ENCODE data around the gene KDM8.

The KDM8 gene

DNA sequence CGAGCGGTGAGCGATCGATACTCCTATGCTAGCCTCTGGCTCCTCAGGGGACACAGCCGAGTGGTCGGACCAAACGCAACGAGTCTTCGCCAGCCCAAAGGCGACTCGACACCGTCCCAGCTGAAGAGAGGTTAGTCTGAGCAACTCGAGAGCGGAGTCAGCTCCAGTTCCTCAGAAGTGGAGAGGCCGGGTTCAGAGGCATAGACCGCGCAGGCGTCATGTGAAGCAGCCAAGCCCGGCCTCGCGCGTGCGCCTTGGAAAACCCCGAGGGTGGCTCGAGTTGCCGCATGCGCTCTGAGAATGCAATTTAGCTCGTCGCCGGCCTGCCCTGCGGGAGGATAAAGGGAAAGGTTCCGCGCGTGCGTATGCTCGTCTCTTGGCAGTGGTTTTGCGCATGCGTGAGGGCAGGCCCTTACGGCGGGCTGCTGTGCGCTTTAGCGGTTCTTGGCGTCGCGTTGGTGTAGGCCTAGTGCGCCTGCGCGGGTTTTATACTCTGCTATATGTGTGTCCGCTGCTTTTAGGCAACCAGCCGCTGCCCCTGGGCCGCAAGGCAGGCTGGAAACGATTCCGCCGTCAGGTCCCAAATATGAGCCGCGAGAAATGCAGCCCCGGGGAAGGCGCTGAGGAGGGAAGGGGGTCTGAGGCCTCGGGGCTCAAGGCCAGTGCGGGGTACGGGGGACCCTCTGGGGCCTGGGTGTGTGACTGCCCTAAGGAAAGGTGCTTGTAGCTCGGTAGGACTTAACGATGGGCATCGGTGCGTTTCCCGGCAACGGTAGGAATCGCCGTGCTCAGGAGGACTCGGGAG is at the start of gene KDM8:
Gene KDM8, plus strand, starts transcription at position 20 of the 805 bp plus-strand sequence. CDS start 6,598 bp downstream, outside the sequence.
- in situ Hi-C loops (cut with MboI; ENCODE audit: low sequenced_read_pairs), result no loop called here

DNA sequence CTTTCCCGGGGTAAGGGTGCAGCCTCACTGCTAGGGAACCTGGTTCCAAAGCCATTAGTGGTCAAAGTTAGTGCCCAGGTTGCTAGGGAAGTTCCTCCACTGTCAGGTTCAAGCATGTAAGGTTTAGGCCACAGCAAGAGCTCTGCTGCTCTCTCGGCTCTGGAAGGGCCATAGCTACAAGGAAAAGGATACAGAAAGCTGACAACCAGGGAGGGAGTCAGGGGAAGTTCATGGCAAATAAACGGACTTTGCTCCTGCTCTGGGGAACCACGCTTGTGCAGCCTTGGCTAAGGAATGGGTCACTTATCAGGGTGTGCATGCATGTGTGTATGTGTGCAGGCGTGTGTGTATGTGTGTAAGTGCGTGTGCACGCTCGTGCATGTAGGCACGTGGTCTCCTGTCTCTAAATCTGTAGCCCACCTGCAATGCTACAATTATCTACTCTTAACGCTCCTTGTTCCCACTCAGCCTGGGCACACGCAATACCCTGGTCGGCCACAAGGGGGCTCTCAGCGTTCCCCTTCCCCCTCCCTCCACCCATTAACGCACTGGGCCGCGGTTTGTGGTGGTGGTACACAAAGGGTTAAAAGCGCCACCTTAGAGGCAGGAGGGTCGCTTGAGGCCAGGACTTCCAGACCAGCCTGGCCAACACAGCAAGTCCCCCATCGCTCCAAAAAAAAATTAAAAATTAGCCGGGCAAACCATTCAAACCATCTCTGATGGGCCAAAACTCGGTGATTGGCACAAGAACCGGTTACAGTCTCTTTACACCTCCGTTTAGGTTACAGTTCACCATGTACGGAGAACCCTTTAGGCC is 48.4 kb upstream of the KDM8 start:
- in situ Hi-C loops (cut with MboI; ENCODE audit: low sequenced_read_pairs), result no loop called here

DNA sequence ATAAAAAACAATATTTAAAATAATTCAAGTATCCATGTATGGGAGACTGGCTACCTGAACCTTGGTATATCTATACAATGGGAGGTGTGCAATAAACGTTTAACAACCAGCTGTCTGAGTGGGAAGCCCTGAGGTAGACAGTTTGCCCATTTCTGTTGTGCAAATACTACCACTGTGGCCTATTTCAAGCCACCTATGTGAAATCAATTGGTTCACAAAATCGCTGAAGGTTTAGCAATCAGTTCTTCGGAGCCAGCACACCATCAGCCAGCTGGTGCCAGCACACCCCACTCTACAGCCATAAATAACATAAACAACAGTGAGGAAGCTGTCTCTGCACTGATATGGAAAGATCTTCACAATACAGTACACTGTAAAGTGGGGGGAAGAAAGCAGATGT is 46.7 kb upstream of the KDM8 start:
- in situ Hi-C loops (cut with MboI; ENCODE audit: low sequenced_read_pairs), result no loop called here

DNA sequence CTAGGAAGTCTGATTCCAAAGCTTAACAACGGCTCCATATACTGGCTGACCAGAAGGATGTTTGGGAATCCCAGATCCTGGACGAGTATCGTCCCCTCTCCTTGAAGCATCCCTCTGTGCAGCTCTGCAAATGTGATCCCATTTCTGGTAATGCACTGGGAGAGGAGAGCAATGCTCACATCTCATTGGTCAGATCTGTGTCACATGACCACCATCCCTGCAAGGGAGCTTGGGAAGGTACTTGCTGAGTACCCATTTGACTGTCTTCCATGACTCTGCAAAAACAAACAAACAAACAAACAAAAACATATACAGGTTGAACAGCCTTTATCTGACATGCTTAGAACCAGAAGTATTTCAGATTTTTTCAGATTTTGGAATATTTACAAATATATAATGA is 41.9 kb upstream of the KDM8 start:
- in situ Hi-C loops (cut with MboI; ENCODE audit: low sequenced_read_pairs), result no loop called here

DNA sequence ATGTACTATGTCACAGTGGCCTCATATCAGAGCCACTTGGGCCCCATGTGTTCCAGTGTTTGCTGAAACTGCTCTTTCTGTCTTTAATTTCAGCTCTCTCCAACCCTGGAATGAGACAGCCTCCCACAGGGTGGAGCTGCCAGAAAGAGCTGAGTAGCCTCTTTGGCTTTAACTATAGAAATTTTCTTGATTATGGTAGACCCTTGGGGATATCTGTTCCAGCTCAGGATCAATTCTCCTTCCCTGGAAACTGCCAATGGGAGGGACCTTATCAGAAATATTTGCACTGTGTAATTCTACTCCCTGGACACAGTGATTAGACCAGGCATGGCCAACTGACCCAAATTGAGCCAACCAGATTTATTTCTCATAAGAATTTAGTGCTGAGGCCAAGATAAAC is 39.0 kb upstream of the KDM8 start:
- in situ Hi-C loops (cut with MboI; ENCODE audit: low sequenced_read_pairs), result no loop called here

DNA sequence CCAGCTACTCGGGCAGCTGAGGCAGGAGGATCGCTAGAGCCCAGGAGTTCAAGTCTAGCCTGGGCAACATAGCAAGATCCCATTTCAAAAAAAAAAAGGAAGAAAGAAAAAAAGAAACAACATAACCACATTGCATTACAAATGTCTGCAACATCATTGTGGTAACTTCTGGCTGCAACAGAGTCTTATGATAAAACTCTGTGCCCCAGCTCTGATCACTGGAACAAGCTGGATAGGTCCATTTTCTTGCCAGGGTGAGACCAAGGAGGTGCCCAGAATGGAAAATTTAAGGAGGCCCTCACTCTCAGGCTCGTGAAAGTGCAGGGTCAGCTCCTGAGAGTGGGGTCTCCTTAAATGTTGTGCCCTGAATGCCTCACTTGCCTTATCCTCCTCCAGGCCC is 37.8 kb upstream of the KDM8 start:
- in situ Hi-C loops (cut with MboI; ENCODE audit: low sequenced_read_pairs), result no loop called here

DNA sequence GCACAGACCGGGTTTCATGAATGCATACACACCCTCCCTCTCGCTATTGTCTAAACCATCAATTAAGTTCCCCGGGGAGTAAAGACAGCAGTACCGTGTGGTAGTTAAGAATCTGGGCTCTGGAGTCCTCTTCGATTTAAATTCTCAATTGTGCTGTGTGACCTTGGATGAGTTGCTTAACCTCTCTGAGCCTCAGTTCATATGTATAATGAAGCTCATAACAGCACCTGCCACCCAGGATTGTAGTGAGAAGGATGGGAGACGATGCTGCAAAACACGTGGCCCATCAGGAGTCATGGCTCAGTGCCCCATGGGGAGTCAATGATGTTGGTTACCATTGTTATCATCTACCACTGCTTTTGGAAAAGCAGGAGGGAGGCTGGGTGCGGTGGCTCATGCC is 34.5 kb upstream of the KDM8 start:
- in situ Hi-C loops (cut with MboI; ENCODE audit: low sequenced_read_pairs), result no loop called here

DNA sequence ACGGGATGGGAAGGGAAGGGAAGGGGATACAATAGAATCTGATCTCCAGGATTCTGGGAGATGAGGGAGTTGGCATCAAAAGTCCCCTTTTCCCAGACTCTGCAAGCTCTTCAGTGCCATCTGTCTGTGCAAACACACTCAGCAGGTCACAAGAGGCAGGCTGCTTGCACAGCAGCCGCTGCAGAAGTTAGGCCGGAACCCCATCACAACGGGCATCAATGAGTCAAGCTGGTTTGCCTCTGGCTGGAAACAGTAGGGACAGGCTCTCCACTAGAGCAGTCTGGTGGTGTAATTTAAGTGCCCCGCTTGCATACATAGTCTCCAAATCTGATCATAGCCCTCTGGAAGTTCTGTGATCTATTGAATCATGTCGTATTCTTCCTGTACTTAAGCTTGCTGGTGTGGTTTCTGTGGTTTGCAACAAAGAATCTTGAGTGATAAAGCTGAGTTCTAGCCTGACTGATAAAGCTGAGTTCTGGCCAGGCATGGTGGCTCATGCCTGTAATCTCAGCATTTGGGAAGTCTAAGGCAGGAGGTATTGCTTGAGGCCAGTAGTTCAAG is 33.7 kb upstream of the KDM8 start:
- in situ Hi-C loops (cut with MboI; ENCODE audit: low sequenced_read_pairs), result loop anchor here (10.0 kb wide), 1 partner anchor 195 kb away; no protein-coding TSS in a partner anchor

DNA sequence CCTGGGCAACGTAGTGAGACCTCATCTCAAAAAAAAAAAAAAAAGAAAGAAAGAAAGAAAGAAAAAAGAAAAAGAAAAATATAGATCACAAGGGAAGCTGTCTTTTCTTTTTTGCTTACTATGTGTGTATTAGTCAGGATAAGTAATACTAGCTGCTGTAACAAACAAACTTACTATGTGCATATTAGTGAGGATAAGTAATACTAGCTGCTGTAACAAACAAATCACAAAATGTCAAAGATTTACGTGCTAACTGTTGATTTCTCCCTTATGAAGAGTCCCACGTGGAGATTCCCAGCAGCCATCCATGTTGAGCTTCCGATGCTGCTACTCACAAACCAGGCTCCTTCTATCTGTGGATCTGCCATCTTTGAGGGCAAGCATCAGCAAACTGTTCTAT is 31.7 kb upstream of the KDM8 start:
- in situ Hi-C loops (cut with MboI; ENCODE audit: low sequenced_read_pairs), result loop anchor here (10.0 kb wide), 1 partner anchor 193 kb away; no protein-coding TSS in a partner anchor

DNA sequence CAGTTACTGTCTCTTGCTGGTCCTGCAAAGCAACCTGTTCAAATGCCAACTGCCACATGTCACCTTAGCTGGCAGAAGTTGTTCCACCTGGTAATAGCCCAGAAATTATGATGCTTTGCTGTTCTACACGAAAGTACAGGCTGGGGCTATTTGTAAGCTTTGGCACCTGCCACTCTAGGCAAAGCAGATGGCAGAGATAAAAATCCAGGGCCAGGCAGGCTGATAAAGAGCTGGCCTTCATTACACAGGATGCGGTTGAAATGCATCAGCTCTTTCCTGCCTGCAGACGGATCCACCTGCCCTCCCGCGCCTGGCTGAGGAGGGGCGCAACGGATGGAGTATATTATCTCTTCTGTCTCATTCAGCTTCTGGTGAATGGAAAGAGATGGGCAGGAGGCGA is 29.3 kb upstream of the KDM8 start:
- in situ Hi-C loops (cut with MboI; ENCODE audit: low sequenced_read_pairs), result loop anchor here (10.0 kb wide), 1 partner anchor 191 kb away; no protein-coding TSS in a partner anchor

DNA sequence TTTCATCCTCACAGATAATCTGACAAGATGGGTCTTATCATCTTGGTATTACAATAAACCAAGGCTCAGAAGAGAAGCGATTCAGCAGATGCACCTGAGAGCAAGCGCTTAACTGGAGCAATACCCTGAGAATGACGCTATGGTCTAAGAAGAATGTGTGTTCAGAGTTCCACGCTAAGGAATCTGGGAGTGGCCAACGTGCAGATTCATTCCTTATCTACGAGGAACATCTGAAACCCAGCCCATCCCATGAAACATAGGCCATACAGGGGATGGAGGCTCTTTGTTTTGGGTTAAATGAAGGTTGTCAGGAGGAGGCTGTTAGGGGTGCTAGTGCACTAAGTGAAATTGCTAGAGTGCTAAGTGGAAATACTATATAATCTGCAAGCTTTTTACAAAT is 28.5 kb upstream of the KDM8 start:
- in situ Hi-C loops (cut with MboI; ENCODE audit: low sequenced_read_pairs), result loop anchor here (10.0 kb wide), 1 partner anchor 190 kb away; no protein-coding TSS in a partner anchor

DNA sequence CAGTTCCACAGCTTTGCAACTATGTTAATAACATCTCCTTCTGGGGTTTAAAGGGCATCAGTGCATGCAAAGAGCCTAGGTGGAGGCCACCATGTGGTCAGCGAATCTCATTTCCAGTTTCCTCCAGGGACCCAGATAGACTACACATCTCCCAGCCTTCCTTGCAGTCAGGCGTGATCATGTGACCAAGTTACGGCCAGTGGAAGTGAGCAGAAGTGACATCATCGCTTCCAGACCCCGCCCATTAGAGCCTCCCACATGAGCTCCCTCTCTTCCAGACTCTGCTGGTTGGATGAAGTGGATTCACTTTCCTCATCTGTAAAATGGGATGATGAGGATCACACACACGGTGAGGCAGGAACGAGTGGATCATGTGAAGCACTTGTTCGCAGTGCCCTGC is 27.4 kb upstream of the KDM8 start:
- in situ Hi-C loops (cut with MboI; ENCODE audit: low sequenced_read_pairs), result loop anchor here (10.0 kb wide), 1 partner anchor 189 kb away; no protein-coding TSS in a partner anchor

DNA sequence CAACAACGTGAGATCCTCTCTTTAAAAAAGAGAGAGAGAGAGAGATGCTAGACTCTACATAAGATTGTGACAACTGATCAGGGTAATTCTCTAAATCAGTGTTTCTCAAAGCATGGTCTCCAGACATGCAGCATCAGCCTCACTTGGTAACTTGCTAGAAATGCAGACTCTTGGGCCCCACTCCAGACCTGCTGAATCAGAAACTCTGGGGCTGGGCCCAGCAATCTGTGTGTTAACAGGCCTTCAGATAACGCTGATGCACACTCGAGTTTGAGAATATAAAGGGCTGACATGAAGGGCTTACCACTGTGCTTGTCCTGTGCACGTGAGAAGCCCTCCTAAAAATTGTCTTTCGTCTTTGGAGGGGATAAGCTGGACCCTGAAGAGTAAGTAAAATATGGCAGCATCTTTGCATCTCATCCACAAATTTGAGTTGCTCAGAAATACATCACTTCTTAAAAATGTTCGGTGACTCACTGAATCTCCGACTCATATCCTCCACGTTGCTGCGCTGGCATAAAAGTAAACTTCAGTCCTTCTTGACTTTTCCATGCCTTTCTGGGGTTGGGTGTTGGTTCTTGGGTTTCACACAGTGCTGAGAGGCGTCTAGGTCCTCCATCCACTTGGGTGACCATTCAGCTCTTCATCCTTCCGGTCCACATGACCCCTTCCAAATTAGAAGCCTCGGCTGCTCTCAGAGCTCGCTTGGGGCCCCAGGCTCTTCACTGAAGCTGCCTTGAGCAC is 26.1 kb upstream of the KDM8 start:
- in situ Hi-C loops (cut with MboI; ENCODE audit: low sequenced_read_pairs), result loop anchor here (10.0 kb wide), 1 partner anchor 188 kb away; no protein-coding TSS in a partner anchor

DNA sequence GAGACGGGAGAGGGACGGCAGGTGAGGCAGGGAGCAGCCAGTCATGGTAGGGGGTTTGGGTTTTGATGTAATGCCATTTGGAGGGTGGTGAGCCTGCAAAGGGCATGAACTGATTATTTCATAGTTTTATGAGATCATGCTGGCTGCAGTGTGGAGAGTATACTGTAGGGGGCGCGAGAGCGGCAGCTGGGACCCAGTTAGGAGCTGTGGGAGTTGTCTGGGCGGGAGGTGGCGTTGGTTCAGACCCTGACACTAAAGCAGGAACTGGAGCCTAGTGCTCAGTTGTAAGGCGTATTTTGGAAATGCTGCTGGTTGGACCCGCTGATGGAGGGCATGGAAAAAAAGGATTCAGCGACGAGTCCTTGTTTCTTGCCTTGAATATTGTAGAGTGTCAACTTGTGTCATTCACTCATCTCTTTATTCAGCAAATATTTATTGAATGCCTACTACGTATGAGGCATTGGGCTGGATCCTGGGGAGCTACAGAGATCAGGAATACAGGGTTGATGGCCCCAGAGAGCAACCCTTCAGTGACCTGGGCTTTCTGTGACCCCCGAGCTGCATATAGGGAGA is 23.7 kb upstream of the KDM8 start:
- in situ Hi-C loops (cut with MboI; ENCODE audit: low sequenced_read_pairs), result loop anchor here (10.0 kb wide), 1 partner anchor 185 kb away; no protein-coding TSS in a partner anchor

DNA sequence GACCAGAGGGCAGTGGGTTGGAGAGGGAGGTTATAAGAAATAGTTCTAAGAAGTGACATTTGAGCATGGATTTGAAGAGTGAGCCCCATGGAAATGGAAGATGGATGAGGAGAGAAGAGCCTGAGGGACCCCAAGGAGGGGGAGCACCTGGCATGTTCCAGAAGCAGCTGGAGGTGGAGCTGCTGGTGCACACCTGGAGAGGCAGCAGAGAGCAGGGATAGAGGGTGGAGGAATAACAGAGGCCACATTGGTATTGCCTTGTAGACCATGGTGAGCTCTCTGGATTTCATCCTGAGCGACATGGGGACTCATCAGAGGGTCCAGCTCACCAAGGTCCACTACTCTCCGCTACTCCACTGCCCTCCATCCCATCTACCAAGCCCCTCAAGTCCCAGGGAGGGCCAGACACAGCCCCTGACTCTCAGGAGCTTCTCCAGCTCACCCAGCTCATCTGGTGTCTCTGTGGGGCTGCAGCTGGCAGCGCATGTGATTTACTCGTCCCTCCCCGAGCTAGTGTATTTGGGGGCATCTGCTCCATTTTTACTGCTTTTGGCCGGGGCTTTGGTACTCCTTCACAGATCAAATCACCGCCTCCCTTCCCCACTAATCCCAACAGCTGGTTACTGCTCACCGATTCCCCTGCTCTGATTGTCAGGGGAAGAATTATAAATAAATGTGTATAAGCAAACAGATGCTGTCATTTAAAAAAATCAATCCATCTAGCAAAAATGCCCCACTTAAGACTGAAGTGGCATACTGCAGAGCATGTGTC is 22.1 kb upstream of the KDM8 start:
- in situ Hi-C loops (cut with MboI; ENCODE audit: low sequenced_read_pairs), result no loop called here

DNA sequence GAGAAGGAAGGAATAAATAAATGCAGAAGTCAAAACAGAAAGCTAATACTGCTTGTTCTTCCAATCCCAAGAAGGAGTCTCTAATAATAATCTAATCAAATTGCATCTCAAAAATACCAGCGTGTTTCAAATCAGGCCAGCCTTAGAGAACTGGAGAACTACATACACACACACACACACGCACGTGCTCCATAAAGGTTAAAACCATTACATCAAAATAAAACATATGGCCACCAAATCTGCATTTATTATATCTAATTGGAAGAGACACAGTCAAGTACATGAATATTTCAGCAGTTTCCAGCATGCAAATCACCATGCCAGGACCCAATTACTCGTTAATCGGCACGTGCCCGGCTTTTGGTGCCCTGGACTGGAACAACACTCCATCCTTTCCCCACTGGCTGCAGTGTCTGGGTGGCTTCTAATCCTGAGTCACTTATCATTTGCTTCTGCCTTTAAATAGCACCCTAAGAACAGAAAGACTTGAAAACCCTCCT is 20.4 kb upstream of the KDM8 start:
- in situ Hi-C loops (cut with MboI; ENCODE audit: low sequenced_read_pairs), result no loop called here

DNA sequence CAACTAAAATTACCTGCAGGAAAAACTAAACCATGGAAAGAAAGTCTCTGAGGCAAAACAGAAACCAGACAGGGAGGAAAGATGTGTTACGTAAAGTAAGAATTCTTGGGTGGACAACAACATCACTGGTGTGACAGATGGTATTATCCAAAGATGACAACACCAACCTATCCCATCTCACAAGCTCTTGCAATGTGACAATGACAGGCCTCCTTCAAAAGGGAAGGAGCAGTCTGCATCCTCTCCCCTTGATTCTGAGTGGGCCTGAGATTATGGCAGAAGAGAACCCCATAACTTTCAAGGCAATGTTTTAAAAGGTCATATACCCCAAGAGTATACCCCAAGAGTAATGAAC is 17.6 kb upstream of the KDM8 start:
- in situ Hi-C loops (cut with MboI; ENCODE audit: low sequenced_read_pairs), result no loop called here

DNA sequence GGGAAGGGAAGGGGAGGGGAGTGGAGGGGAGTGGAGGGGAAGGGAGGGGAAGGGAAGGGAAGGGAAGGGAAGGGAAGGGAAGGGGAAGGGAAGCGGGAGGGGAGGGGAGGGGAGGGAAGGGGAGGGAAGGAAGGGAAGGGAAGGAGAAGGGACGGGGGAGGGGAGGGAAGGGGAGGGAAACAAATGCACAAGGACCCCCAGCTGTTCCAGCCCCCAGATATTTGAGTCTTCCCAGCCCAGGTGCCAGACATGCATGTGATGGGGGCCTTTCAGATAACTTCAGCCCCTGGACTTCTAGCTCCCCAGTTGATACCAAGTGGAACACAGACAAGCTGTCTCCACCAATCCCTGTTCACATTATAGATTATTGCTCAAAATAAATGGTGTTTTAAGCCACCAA is 14.7 kb upstream of the KDM8 start:
- in situ Hi-C loops (cut with MboI; ENCODE audit: low sequenced_read_pairs), result no loop called here

DNA sequence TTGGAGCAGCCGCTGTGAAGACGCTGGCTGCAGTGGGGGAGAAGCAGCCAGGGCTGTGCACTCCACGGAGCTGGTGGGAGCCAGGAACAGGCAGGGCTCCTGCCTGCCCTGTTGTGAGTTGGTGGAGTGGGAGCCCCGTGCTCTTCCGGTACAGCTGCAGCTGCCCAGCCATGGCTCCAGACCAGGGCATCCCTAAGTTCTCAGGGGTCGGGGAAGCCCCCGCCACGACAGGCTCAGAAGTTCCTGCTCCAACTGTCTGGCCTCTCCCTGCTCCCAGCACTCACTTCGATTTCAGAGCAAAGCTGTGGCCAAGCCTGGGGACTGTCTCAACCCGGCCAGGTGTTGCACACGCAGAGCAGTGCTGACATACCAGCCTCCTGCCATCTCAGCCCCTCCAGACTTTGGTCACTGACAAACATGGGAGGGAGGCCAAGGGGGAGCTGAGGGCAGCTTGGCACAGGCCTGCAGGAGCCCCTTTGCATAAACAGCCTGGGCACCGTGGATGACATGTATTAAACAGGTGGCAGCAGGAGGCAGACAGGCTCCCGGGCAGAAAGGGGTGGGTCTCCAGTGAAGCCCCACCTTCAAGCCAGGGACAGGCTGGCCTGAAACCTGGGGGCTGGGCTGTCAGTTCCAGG is 13.9 kb upstream of the KDM8 start:
- in situ Hi-C loops (cut with MboI; ENCODE audit: low sequenced_read_pairs), result no loop called here
